H9 (cell line): ENCODE results near the gene CHCT1. TPM values are rescaled to one million over a fixed set of nuclear protein-coding genes. Genes with fewer than 3 reads are reported as not detected.

ENCODE experiments used
- DNase-seq: peaks from one replicate; pipeline ENCODE4 v3.0.0-alpha.2; 2017
- H2AFZ ChIP-seq: one replicate; pipeline ENCODE4 v1.6.1; 2013; ENCODE audit warnings: mild to moderate bottlenecking, low read length, control low read depth, moderate library complexity
- H2AK5ac ChIP-seq: 2 replicates; pipeline ENCODE4 v1.6.1; 2013; ENCODE audit warnings: low read length, control low read depth, mixed read lengths; ENCODE audit not compliant: insufficient read length
- H2BK120ac ChIP-seq: one replicate; pipeline ENCODE4 v1.6.1; 2013; ENCODE audit warnings: low read depth, mild to moderate bottlenecking, low read length, control low read depth, inconsistent platforms; ENCODE audit not compliant: poor library complexity, severe bottlenecking
- H2BK12ac ChIP-seq: 2 replicates; pipeline ENCODE4 v1.6.1; 2013; ENCODE audit warnings: low read length, control low read depth, mixed read lengths, low read depth; ENCODE audit not compliant: insufficient read length
- H2BK15ac ChIP-seq: 2 replicates; pipeline ENCODE4 v1.6.1; 2013; ENCODE audit warnings: low read depth, low read length, control low read depth
- H2BK20ac ChIP-seq: one replicate; pipeline ENCODE4 v1.6.1; 2013; ENCODE audit warnings: low read depth, mild to moderate bottlenecking, low read length, control low read depth, inconsistent platforms; ENCODE audit not compliant: poor library complexity, severe bottlenecking
- H2BK5ac ChIP-seq: 2 replicates; pipeline ENCODE4 v1.6.1; 2013; ENCODE audit warnings: low read length, control low read depth, mixed read lengths; ENCODE audit not compliant: insufficient read length
- H3K14ac ChIP-seq: 2 replicates; pipeline ENCODE4 v1.6.1; 2013; ENCODE audit warnings: low read length, control low read depth; ENCODE audit not compliant: insufficient read depth
- H3K18ac ChIP-seq: 2 replicates; pipeline ENCODE4 v1.6.1; 2013; ENCODE audit warnings: low read depth, mild to moderate bottlenecking, mixed read lengths, low read length, control low read depth; ENCODE audit not compliant: insufficient read length
- H3K23ac ChIP-seq: 2 replicates; pipeline ENCODE4 v1.6.1; 2013; ENCODE audit warnings: low read length, control low read depth, mixed read lengths, low read depth; ENCODE audit not compliant: insufficient read length
- H3K23me2 ChIP-seq: 2 replicates; pipeline ENCODE4 v1.6.1; 2013; ENCODE audit warnings: low read depth, mild to moderate bottlenecking, mixed read lengths, low read length, control low read depth; ENCODE audit not compliant: insufficient read length, poor library complexity, severe bottlenecking
- H3K27ac ChIP-seq: 2 replicates; pipeline ENCODE4 v1.5.1; 2013; ENCODE audit warnings: low read length, control low read depth, mixed read lengths, low read depth; ENCODE audit not compliant: insufficient read length
- H3K27me3 ChIP-seq: 2 replicates; pipeline ENCODE4 v1.6.1; 2013; ENCODE audit warnings: low read length, control low read depth, inconsistent platforms; ENCODE audit not compliant: insufficient read depth
- H3K4ac ChIP-seq: 2 replicates; pipeline ENCODE4 v1.6.1; 2013; ENCODE audit warnings: low read depth, mild to moderate bottlenecking, control low read depth, inconsistent platforms, low read length, moderate library complexity
- H3K4me1 ChIP-seq: 2 replicates; pipeline ENCODE4 v1.6.1; 2013; ENCODE audit warnings: low read length, control low read depth, inconsistent platforms; ENCODE audit not compliant: insufficient read depth
- H3K4me2 ChIP-seq: 2 replicates; pipeline ENCODE4 v1.6.1; 2013; ENCODE audit warnings: low read length, control low read depth, mixed read lengths; ENCODE audit not compliant: insufficient read length, insufficient read depth
- H3K56ac ChIP-seq: 2 replicates; pipeline ENCODE4 v1.6.1; 2013; ENCODE audit warnings: low read depth, mild to moderate bottlenecking, mixed read lengths, low read length, control low read depth; ENCODE audit not compliant: insufficient read length
- H3K79me1 ChIP-seq: 2 replicates; pipeline ENCODE4 v1.6.1; 2013; ENCODE audit warnings: low read depth, mild to moderate bottlenecking, moderate library complexity, low read length, control low read depth, inconsistent platforms; ENCODE audit not compliant: insufficient read depth, poor library complexity, severe bottlenecking
- H3K79me2 ChIP-seq: 2 replicates; pipeline ENCODE4 v1.6.1; 2013; ENCODE audit warnings: low read length, control low read depth, inconsistent platforms; ENCODE audit not compliant: insufficient read depth
- H3K9ac ChIP-seq: 2 replicates; pipeline ENCODE4 v1.6.1; 2013; ENCODE audit warnings: low read length, control low read depth, mixed read lengths; ENCODE audit not compliant: insufficient read length; ENCODE audit errors: extremely low read depth
- H3K9me3 ChIP-seq: one replicate; pipeline ENCODE4 v1.6.1; 2013; ENCODE audit warnings: low read depth, low read length, inconsistent platforms; ENCODE audit not compliant: control insufficient read depth
- H3T11ph ChIP-seq: one replicate; pipeline ENCODE4 v1.6.1; 2013; ENCODE audit warnings: mild to moderate bottlenecking, low read length, control low read depth, inconsistent platforms
- H4K20me1 ChIP-seq: one replicate; pipeline ENCODE4 v1.6.1; 2013; ENCODE audit not compliant: control insufficient read depth, insufficient read length, insufficient read depth
- H4K5ac ChIP-seq: 2 replicates; pipeline ENCODE4 v1.6.1; 2013; ENCODE audit warnings: low read depth, mild to moderate bottlenecking, mixed read lengths, low read length, control low read depth; ENCODE audit not compliant: insufficient read length
- H4K8ac ChIP-seq: replicated peaks from 2 replicates; pipeline ENCODE4 v1.6.1; 2013; ENCODE audit warnings: low read length, control low read depth, mixed read lengths, low read depth; ENCODE audit not compliant: insufficient read length
- H4K91ac ChIP-seq: 2 replicates; pipeline ENCODE4 v1.6.1; 2013; ENCODE audit warnings: low read depth, mild to moderate bottlenecking, moderate library complexity, mixed read lengths, low read length, control low read depth; ENCODE audit not compliant: insufficient read length
- H3K27ac Mint-ChIP-seq, 3 experiments: 2 replicates in 2 of 3; 3 replicates in 1 of 3; pipeline ENCODE4 v1.8.0; 2020 to 2021; ENCODE audit warnings: mixed read lengths in 3 of 3, mild to moderate bottlenecking in 1 of 3, moderate library complexity in 1 of 3
- H3K27me3 Mint-ChIP-seq: 2 replicates; pipeline ENCODE4 v1.8.0; 2021; ENCODE audit warnings: low read depth, mild to moderate bottlenecking, moderate library complexity, mixed read lengths
- H3K36me3 Mint-ChIP-seq, 3 experiments: 2 replicates in 2 of 3; 3 replicates in 1 of 3; pipeline ENCODE4 v1.8.0; 2020 to 2021; ENCODE audit warnings: low read depth in 3 of 3, mixed read lengths in 3 of 3; ENCODE audit not compliant: insufficient read depth in 1 of 3
- H3K4me1 Mint-ChIP-seq, 2 experiments: 2 replicates each; pipeline ENCODE4 v1.8.0; 2020; ENCODE audit warnings: mixed read lengths in 2 of 2
- H3K4me3 Mint-ChIP-seq, 2 experiments: 2 replicates in 1 of 2; 3 replicates in 1 of 2; pipeline ENCODE4 v1.8.0; 2020 to 2021; ENCODE audit warnings: mild to moderate bottlenecking in 2 of 2, mixed read lengths in 2 of 2, moderate library complexity in 1 of 2
- H3K9me3 Mint-ChIP-seq, 2 experiments: 2 replicates in 1 of 2; 3 replicates in 1 of 2; pipeline ENCODE4 v1.8.0; 2020; ENCODE audit warnings: mild to moderate bottlenecking in 2 of 2, mixed read lengths in 2 of 2, moderate library complexity in 1 of 2
- CTCF ChIP-seq: fragments of 200-600 bp; sonication (generic); conservative IDR thresholded peaks from 3 replicates; pipeline ENCODE4 v1.8.0; 2021; ENCODE audit warnings: antibody characterized with exemption, mild to moderate bottlenecking
- total RNA-seq: library from RNA; stranded (reverse); gene quantifications from 2 replicates; pipeline ENCODE4 v1.2.1, GENCODE V29; 2021

Gene CHCT1
- total RNA-seq, 1 experiment from 2014 or later: not detected

- Histone ChIP-seq H2AK5ac (no peak overlapping the region), H3T11ph (no peak overlapping the region), H2BK12ac (no peak overlapping the region), H2BK120ac (no peak overlapping the region), H2AFZ (no peak overlapping the region), H2BK15ac (no peak overlapping the region), H2BK5ac (no peak overlapping the region), H4K91ac (no peak overlapping the region), H3K9ac (no peak overlapping the region), H3K14ac (no peak overlapping the region), H3K79me2 (no peaks in the 10 kb centered on the region), H4K5ac (no peak overlapping the region), H3K27me3 (no peaks in the 10 kb centered on the region), H4K8ac (no peak overlapping the region), H3K23ac (no peak overlapping the region), H3K4me2 (no peak overlapping the region), H3K18ac (no peak overlapping the region), H4K20me1 (no peaks in the 10 kb centered on the region), H2BK20ac (no peak overlapping the region), H3K23me2 (no peaks in the 10 kb centered on the region), H3K27ac (no peak overlapping the region), H3K79me1 (no peaks in the 10 kb centered on the region), H3K56ac (no peak overlapping the region), H3K4me1 (no peaks in the 10 kb centered on the region), H3K4ac (no peak overlapping the region), H3K9me3 (no peaks in the 10 kb centered on the region)
- Mint-ChIP-seq H3K36me3 (peaks cover 20 to 30% (median 29%) of the 10 kb centered on the region in 3 experiments), H3K4me3 (no peak overlapping the region), H3K27me3 (no peaks in the 10 kb centered on the region), H3K4me1 (no peaks in the 10 kb centered on the region), H3K9me3 (no peaks in the 10 kb centered on the region), H3K27ac (no peak overlapping the region)
- no peak for TF ChIP-seq CTCF
- DNase-seq: no peak
These were observed 51.5 kb downstream of the CHCT1 start for GRCh38 chr17:60473788-60474187.

Other genes starting within 250 kb of the CHCT1 start
- gene USP32, start 30.4 kb upstream of the CHCT1 start, total RNA-seq: 73.5 and 74.7 TPM in 2 replicates
- gene APPBP2, start 103.8 kb downstream of the CHCT1 start, total RNA-seq: 17.0 and 17.8 TPM in 2 replicates
- gene PPM1D, start 177.7 kb downstream of the CHCT1 start, total RNA-seq: 19.0 and 19.9 TPM in 2 replicates